PC-9 (cell line): ENCODE data around the gene STRIP2. TPM values are rescaled to one million over a fixed set of nuclear protein-coding genes. Genes with fewer than 3 reads are reported as not detected.

Experiments
- BruUV-seq: library from RNA; stranded (reverse); fragments of 400-500 nt; replicated peaks from 2 replicates; lab custom pipeline; 2021; lab: Mats Ljungman, UMichigan
- CTCF ChIA-PET: fragments of 300-600 bp; sonication (Branson Sonifier 250); formaldehyde crosslinking; loops from one replicate; lab custom pipeline; 2022; ENCODE audit warnings: antibody characterized with exemption; lab: Charles Lee
- POLR2A ChIA-PET: fragments of 300-600 bp; sonication (Branson Sonifier 250); formaldehyde crosslinking; loops from one replicate; lab custom pipeline; 2022; ENCODE audit warnings: antibody characterized with exemption; ENCODE audit not compliant: unreplicated experiment; lab: Charles Lee
- DNase-seq, 2 experiments: peaks; one replicate each; pipeline versions ENCODE4 v3.0.0 to v3.0.0-alpha.2; 2015 to 2022; ENCODE audit warnings: mixed read lengths in 1 of 2
- H2AFZ ChIP-seq: fragments of 200-600 bp; sonication (generic); 2 replicates; pipeline ENCODE4 v1.8.1; 2017; ENCODE audit warnings: antibody characterized with exemption
- H3F3A ChIP-seq: fragments of 200-600 bp; sonication (generic); 2 replicates; pipeline ENCODE4 v1.8.1; 2017; ENCODE audit warnings: antibody characterized with exemption, mild to moderate bottlenecking, low read depth; ENCODE audit not compliant: insufficient read depth
- H3K27ac ChIP-seq: fragments of 200-600 bp; sonication (generic); 2 replicates; pipeline ENCODE4 v1.6.1; 2016; ENCODE audit warnings: mixed run types
- H3K27me3 ChIP-seq: fragments of 200-600 bp; sonication (generic); 2 replicates; pipeline ENCODE4 v1.6.1; 2016; ENCODE audit warnings: low read depth, mixed run types; ENCODE audit not compliant: insufficient read depth
- H3K36me3 ChIP-seq: fragments of 200-600 bp; sonication (generic); 2 replicates; pipeline ENCODE4 v1.6.1; 2016; ENCODE audit warnings: low read depth, mixed run types
- H3K4me1 ChIP-seq: fragments of 200-600 bp; sonication (generic); replicated peaks from 2 replicates; pipeline ENCODE4 v1.6.1; 2016; ENCODE audit warnings: mixed run types; ENCODE audit not compliant: insufficient read depth
- H3K4me2 ChIP-seq: fragments of 200-600 bp; sonication (generic); 2 replicates; pipeline ENCODE4 v1.6.1; 2017; ENCODE audit warnings: mixed run types
- H3K4me3 ChIP-seq: fragments of 200-600 bp; sonication (generic); 2 replicates; pipeline ENCODE4 v1.6.1; 2016; ENCODE audit warnings: mixed run types
- H3K79me2 ChIP-seq: fragments of 200-600 bp; sonication (generic); 2 replicates; pipeline ENCODE4 v1.6.1; 2017; ENCODE audit warnings: low read depth, mixed run types
- H3K9me2 ChIP-seq: fragments of 200-600 bp; sonication (generic); 2 replicates; pipeline ENCODE4 v1.8.1; 2017; ENCODE audit warnings: mild to moderate bottlenecking; ENCODE audit not compliant: insufficient read depth
- H3K9me3 ChIP-seq: fragments of 200-600 bp; sonication (generic); 2 replicates; pipeline ENCODE4 v1.8.1; 2016; ENCODE audit warnings: low read depth; ENCODE audit not compliant: insufficient read depth
- H4K20me1 ChIP-seq: fragments of 200-600 bp; sonication (generic); 2 replicates; pipeline ENCODE4 v1.8.1; 2017; ENCODE audit not compliant: insufficient read depth
- CTCF ChIP-seq: fragments of 200-600 bp; sonication (generic); conservative IDR thresholded peaks from 2 replicates; pipeline ENCODE4 v1.6.1; 2017; ENCODE audit warnings: mixed run types, antibody characterized with exemption, mild to moderate bottlenecking, moderate library complexity
- EZH2 ChIP-seq: fragments of 200-600 bp; sonication (generic); IDR thresholded peaks from 2 replicates; pipeline ENCODE4 v1.8.0; 2017; ENCODE audit warnings: antibody characterized with exemption, low read depth
- intact Hi-C: fragments of 100-400 bp; cut with micrococcal nuclease; formaldehyde crosslinking; loops from one replicate; pipeline ENCODE4 v1.10.0; 2022; ENCODE audit not compliant: unreplicated experiment
- total RNA-seq: library from RNA; stranded (reverse); gene quantifications from 2 replicates; pipeline ENCODE4 v1.2.3, GENCODE V29; 2021

STRIP2 gene
- total RNA-seq, 1 experiment from 2014 or later: 9.5 TPM

DNA sequence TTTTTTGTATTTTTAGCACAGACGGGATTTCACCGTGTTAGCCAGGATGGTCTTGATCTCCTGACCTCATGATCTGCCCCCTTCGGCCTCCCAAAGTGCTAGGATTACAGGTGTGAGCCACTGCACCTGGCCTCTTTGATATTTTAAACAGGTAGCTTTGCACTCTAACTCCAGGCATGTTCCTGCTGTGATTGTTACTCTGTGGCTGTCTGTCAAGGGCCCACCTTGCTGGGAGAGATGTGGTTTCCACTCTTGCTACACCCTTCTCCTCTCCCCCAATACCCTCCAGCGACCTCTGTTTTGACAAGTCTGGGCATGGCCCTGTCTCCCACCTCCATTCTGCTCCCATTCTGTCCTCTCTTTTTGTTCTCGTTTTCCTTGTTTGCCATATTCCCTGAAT, 85.2 kb downstream of the STRIP2 start:
- Histone ChIP-seq H3K27me3 (no peaks in the 10 kb centered on the region), H3F3A (no peaks in the 10 kb centered on the region), H4K20me1 (no peaks in the 10 kb centered on the region), H2AFZ (no peak overlapping the region), H3K27ac (no peak overlapping the region), H3K4me1 (peaks cover 11% of the 10 kb centered on the region), H3K36me3 (no peaks in the 10 kb centered on the region), H3K4me3 (no peak overlapping the region), H3K79me2 (no peaks in the 10 kb centered on the region), H3K9me3 (no peaks in the 10 kb centered on the region), H3K9me2 (no peaks in the 10 kb centered on the region), H3K4me2 (no peak overlapping the region)
- CTCF ChIA-PET: no interaction called here
- no peak for TF ChIP-seq CTCF
- no peak for TF ChIP-seq EZH2
- intact Hi-C loops: no loop called here
- POLR2A ChIA-PET: no interaction called here
- BruUV-seq: no TSS peak
- DNase-seq: no peak

DNA sequence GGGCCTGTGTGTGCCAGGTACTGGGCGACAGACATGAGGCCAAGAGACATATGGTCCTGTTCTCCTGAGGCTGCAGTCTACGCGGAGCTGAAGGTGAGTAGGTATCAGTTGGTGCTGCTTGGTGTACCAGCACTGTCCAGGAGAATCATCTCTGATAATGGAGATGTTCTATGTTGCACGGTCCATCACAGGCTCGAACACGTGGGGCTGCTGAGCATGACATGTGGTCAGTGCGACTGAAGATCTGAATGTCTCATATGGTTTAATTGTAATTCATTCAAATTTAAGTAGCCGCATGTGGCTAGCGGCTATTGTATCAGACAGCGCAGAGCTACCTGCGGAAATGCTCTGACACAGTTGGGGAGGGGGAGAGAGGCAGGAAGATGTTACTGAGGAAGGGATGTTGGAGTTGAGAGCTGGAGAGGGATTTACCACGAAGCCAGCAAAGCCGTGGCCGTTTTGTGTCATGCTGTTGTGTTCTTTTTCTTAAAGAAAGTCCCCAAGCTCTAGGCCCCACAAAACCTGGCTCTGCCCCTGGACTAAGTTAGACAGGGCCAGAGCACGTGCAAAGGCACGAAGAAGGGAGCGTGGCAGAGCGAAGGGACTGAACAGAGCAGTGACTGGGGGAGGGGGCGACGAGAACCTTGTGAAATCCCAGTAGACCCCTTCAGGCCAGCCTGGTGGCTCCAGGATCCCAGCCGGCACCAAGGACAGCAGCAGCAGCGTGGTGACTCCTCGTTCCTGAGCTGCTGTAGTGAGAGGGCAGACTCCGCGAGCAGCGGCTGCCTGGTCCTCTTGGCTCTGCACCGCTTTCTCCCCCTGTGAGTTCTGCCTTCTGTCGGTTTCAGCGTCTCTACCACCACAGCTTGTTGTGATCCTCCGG, 88.1 kb downstream of the STRIP2 start:
- Histone ChIP-seq H4K20me1 (no peaks in the 10 kb centered on the region), H3K4me3 (no peak overlapping the region), H2AFZ (no peak overlapping the region), H3K79me2 (no peaks in the 10 kb centered on the region), H3K36me3 (no peaks in the 10 kb centered on the region), H3F3A (no peaks in the 10 kb centered on the region; the same call in 1 of the 2 replicates), H3K4me2 (no peak overlapping the region), H3K27me3 (no peaks in the 10 kb centered on the region), H3K4me1 (peaks cover 10% of the 10 kb centered on the region), H3K9me3 (no peaks in the 10 kb centered on the region), H3K27ac (no peak overlapping the region), H3K9me2 (no peaks in the 10 kb centered on the region)
- no peak for TF ChIP-seq CTCF
- TF ChIP-seq EZH2: no peak
- BruUV-seq: no TSS peak
- CTCF ChIA-PET: no interaction called here
- DNase-seq: no peak
- POLR2A ChIA-PET: no interaction called here
- intact Hi-C loops: no loop called here

DNA sequence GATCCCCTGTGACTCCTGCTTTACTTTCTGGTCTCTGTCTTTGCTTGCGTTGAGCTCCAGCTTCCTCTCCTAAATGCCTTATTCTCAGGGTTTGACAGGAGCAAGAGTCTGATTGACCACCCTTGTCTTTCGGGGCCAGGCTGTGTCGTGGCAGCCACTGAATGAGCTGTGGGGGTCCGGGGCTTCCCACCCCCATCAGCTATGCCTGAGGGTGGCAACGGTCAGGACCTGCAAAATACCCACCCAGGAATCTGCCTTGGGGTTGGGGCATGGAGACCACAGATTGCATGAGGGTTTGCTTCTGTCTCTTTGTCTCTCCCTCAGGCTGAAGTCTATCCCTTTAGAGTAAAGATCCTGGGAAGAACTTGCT, 88.7 kb downstream of the STRIP2 start:
- Histone ChIP-seq H4K20me1 (no peaks in the 10 kb centered on the region), H3F3A (no peaks in the 10 kb centered on the region; the same call in 1 of the 2 replicates), H3K27ac (no peak overlapping the region), H3K4me3 (no peak overlapping the region), H3K4me1 (peaks cover 10% of the 10 kb centered on the region), H3K9me2 (no peaks in the 10 kb centered on the region), H3K79me2 (no peaks in the 10 kb centered on the region), H3K27me3 (no peaks in the 10 kb centered on the region), H3K36me3 (no peaks in the 10 kb centered on the region), H2AFZ (no peak overlapping the region), H3K9me3 (no peaks in the 10 kb centered on the region), H3K4me2 (no peak overlapping the region)
- TF ChIP-seq CTCF (no peak), EZH2 (no peak)
- DNase-seq: no peak
- BruUV-seq: no TSS peak
- ChIA-PET CTCF (no interaction called here), POLR2A (no interaction called here)
- intact Hi-C loops: no loop called here
